Endothelial cell of umbilical vein (primary cell): ENCODE data around the gene NCK1. TPM values are rescaled to one million over a fixed set of nuclear protein-coding genes. Genes with fewer than 3 reads are reported as not detected.

Experiments used
- BruUV-seq: library from RNA; stranded (reverse); fragments of 400-500 nt; replicated peaks from 2 replicates; lab custom pipeline; 2021; lab: Mats Ljungman, UMichigan
- CTCF ChIA-PET: fragments of 300-600, 350-600 bp; sonication (Branson Sonifier 250); formaldehyde crosslinking; loops from one replicate; lab custom pipeline; 2021; ENCODE audit warnings: antibody characterized with exemption, inconsistent platforms; lab: Charles Lee
- POLR2A ChIA-PET: fragments of 300-600, 350-600 bp; sonication (Branson Sonifier 250); formaldehyde crosslinking; loops from one replicate; lab custom pipeline; 2021; ENCODE audit warnings: antibody characterized with exemption, inconsistent platforms; lab: Charles Lee
- DNase-seq: peaks from one replicate; pipeline ENCODE4 v3.0.0-alpha.2; 2011; ENCODE audit warnings: low read depth, low spot score
- FAIRE-seq: peaks from 2 replicates; lab custom pipeline; 2011; peaks lifted over from hg19 to GRCh38; lab: Jason Lieb, UNC
- H2AFZ ChIP-seq: 2 replicates; pipeline ENCODE4 v1.6.0; 2012; ENCODE audit warnings: low read depth, low read length, control low read depth, inconsistent platforms
- H3K27ac ChIP-seq: 2 replicates; pipeline ENCODE4 v1.5.1; 2011; ENCODE audit warnings: low read depth, mild to moderate bottlenecking, control low read depth, low read length, moderate library complexity; ENCODE audit not compliant: insufficient read depth
- H3K27me3 ChIP-seq, 2 experiments: 2 replicates each; pipeline versions ENCODE4 v1.6.0 to v1.6.1; 2011; ENCODE audit warnings: low read length in 2 of 2, mixed read lengths in 1 of 2; ENCODE audit not compliant: control insufficient read depth in 2 of 2, insufficient read depth in 2 of 2
- H3K36me3 ChIP-seq, 2 experiments: 2 replicates in 1 of 2; 3 replicates in 1 of 2; pipeline ENCODE4 v1.5.1; 2011; ENCODE audit warnings: low read length in 2 of 2, mild to moderate bottlenecking in 1 of 2, moderate library complexity in 1 of 2; ENCODE audit not compliant: control insufficient read depth in 2 of 2, insufficient read depth in 2 of 2; ENCODE audit errors: extremely low read depth in 1 of 2
- H3K4me1 ChIP-seq: 3 replicates; pipeline ENCODE4 v1.5.1; 2011; ENCODE audit warnings: mild to moderate bottlenecking, low read length; ENCODE audit not compliant: control insufficient read depth, insufficient read depth; ENCODE audit errors: extremely low read depth
- H3K4me2 ChIP-seq: 2 replicates; pipeline ENCODE4 v1.6.1; 2011; ENCODE audit warnings: low read length, control low read depth, mixed read lengths; ENCODE audit not compliant: insufficient read depth
- H3K4me3 ChIP-seq, 3 experiments: fragments of 200-600 bp in 1 of 3; sonication (generic), shearing (Covaris generic) in 1 of 3; replicated peaks in 1 of 3; 2 replicates each; pipeline ENCODE4 v1.5.1; 2011 to 2016; ENCODE audit warnings: control low read depth in 3 of 3, low read length in 3 of 3, mild to moderate bottlenecking in 2 of 3, inconsistent platforms in 1 of 3, low read depth in 1 of 3, moderate library complexity in 1 of 3; ENCODE audit not compliant: insufficient read depth in 1 of 3
- H3K79me2 ChIP-seq: 2 replicates; pipeline ENCODE4 v1.6.0; 2012; ENCODE audit warnings: low read length, inconsistent platforms; ENCODE audit not compliant: control insufficient read depth, insufficient read depth
- H3K9ac ChIP-seq: replicated peaks from 2 replicates; pipeline ENCODE3; 2011; ENCODE audit warnings: low read length, control low read depth; ENCODE audit not compliant: insufficient read depth; ENCODE audit errors: extremely low read depth
- H3K9me1 ChIP-seq: replicated peaks from 3 replicates; pipeline ENCODE4 v1.6.0; 2011; ENCODE audit warnings: mild to moderate bottlenecking, low read length; ENCODE audit not compliant: control insufficient read depth, insufficient read depth; ENCODE audit errors: extremely low read depth
- H3K9me3 ChIP-seq: replicated peaks from 2 replicates; pipeline ENCODE4 v1.5.1; 2012; ENCODE audit warnings: low read length, inconsistent platforms; ENCODE audit not compliant: control insufficient read depth, insufficient read depth
- H4K20me1 ChIP-seq: replicated peaks from 2 replicates; pipeline ENCODE3; 2011; ENCODE audit warnings: mild to moderate bottlenecking, low read length; ENCODE audit not compliant: control insufficient read depth, insufficient read depth; ENCODE audit errors: extremely low read depth
- CTCF ChIP-seq, 2 donors: IDR thresholded peaks; 1 replicate in 1 of 2; 2 replicates in 1 of 2; pipeline ENCODE4 v1.5.1; 2011; ENCODE audit warnings: low read length in 2 of 2, mild to moderate bottlenecking in 2 of 2, moderate library complexity in 2 of 2, control low read depth in 1 of 2, inconsistent platforms in 1 of 2, low read depth in 1 of 2; ENCODE audit not compliant: insufficient read depth in 1 of 2; ENCODE audit errors: extremely low read depth in 1 of 2
- EZH2 ChIP-seq: IDR thresholded peaks from 2 replicates; pipeline ENCODE4 v1.6.1; 2012; ENCODE audit warnings: borderline replicate concordance, low read depth, mild to moderate bottlenecking, moderate library complexity, low read length, inconsistent platforms; ENCODE audit not compliant: severe bottlenecking
- JUN ChIP-seq: IDR thresholded peaks from 2 replicates; pipeline ENCODE4 v1.6.1; 2011; ENCODE audit warnings: borderline replicate concordance, low read depth; ENCODE audit not compliant: insufficient read length, insufficient read depth
- MYC ChIP-seq: IDR thresholded peaks from one replicate; pipeline ENCODE4 v1.6.1; 2011; ENCODE audit warnings: mild to moderate bottlenecking, low read depth, low read length
- POLR2A ChIP-seq: IDR thresholded peaks from 2 replicates; pipeline ENCODE4 v1.6.1; 2012; ENCODE audit warnings: low read depth, mild to moderate bottlenecking, control low read depth, low read length
- dilution Hi-C: fragments of 300-500 bp; cut with MboI; formaldehyde crosslinking; loops from one replicate; pipeline ENCODE4 v1.15.0; 2019; ENCODE audit warnings: low sequenced_read_pairs; ENCODE audit not compliant: extremely low pct_ligation_motif_present
- intact Hi-C: fragments of 100-400 bp; cut with micrococcal nuclease; formaldehyde crosslinking; loops from one replicate; pipeline ENCODE4 v1.10.0; 2022
- polyA plus RNA-seq, 4 experiments: library from polyadenylated mRNA; depleted of rRNA in 3 of 4; stranded (reverse) in 3 of 4; unstranded in 1 of 4; fragments of >200 nt; gene quantifications; 2 replicates each; pipeline versions ENCODE4 v1.2.1 to v1.2.3, GENCODE V29; 2011 to 2012; ENCODE audit warnings: missing spikeins in 1 of 4
- total RNA-seq: library from RNA; stranded (reverse); gene quantifications from 2 replicates; pipeline ENCODE4 v1.2.3, GENCODE V29; 2021

The NCK1 gene
- total and polyA plus RNA-seq, 2 donors (not counting 3 experiments of a cell fraction or from before 2014, with no cell fraction given), result 19.3 to 52.2 TPM

GRCh38 chr3:136905549-136905948, 43.5 kb downstream of the NCK1 start:
- Histone ChIP-seq H4K20me1 (no peaks in the 10 kb centered on the region), H3K9me1 (no peaks in the 10 kb centered on the region), H3K9me3 (no peaks in the 10 kb centered on the region), H3K9ac (no peak overlapping the region), H3K79me2 (peaks cover 98% of the 10 kb centered on the region), H3K4me2 (no peak overlapping the region), H2AFZ (no peak overlapping the region), H3K27ac (no peak overlapping the region), H3K27me3 (no peaks in the 10 kb centered on the region), H3K4me1 (peaks cover 25% of the 10 kb centered on the region), H3K36me3 (no peaks in the 10 kb centered on the region), H3K4me3 (no peak overlapping the region)
- DNase-seq (no peak), FAIRE-seq (no peak)
- intact Hi-C loops, result no loop called here
- ChIA-PET CTCF (no interaction called here), POLR2A (interaction anchor here (0.7 kb wide), 1 partner anchor 54 kb away, joined by 7 read pairs; no protein-coding TSS in a partner anchor)
- dilution Hi-C loops, result no loop called here
- no TSS peak for BruUV-seq
- TF ChIP-seq POLR2A, result no peak
- TF ChIP-seq EZH2, result no peak
- no peak for TF ChIP-seq JUN
- TF ChIP-seq CTCF (IDR thresholded peaks at IDR 0.05; ENCODE audit: extremely low read depth in 1 of 2, insufficient read depth in 1 of 2, low read depth in 1 of 2, low read length in 2 of 2), result no peak
- no peak for TF ChIP-seq MYC

GRCh38 chr3:136906725-136907124, 44.7 kb downstream of the NCK1 start:
- no TSS peak for BruUV-seq
- no peak overlapping the region for H3K27ac ChIP-seq
- no peaks in the 10 kb centered on the region for H3K9me3 ChIP-seq
- H3K79me2 ChIP-seq, result peaks cover 99% of the 10 kb centered on the region
- CTCF ChIA-PET, result no interaction called here
- no peaks in the 10 kb centered on the region for H3K9me1 ChIP-seq
- H3K4me3 ChIP-seq, result no peak overlapping the region
- H3K27me3 ChIP-seq, result no peaks in the 10 kb centered on the region
- H3K4me2 ChIP-seq, result no peak overlapping the region
- no peak overlapping the region for H3K9ac ChIP-seq
- no peaks in the 10 kb centered on the region for H4K20me1 ChIP-seq
- intact Hi-C loops (no loop called here), dilution Hi-C loops (no loop called here)
- H3K36me3 ChIP-seq, result no peaks in the 10 kb centered on the region
- DNase-seq, result no peak
- FAIRE-seq, result no peak
- POLR2A ChIA-PET, result no interaction called here
- H3K4me1 ChIP-seq, result peaks cover 13% of the 10 kb centered on the region
- no peak overlapping the region for H2AFZ ChIP-seq
- TF ChIP-seq EZH2, result no peak
